Forelimb muscle (tissue), 1 donor: Measurements from ENCODE around the gene CCSER2. TPM values are rescaled to one million over a fixed set of nuclear protein-coding genes. Genes with fewer than 3 reads are reported as not detected.
"Not testable (repeated sequence)": the region's sequence is repeated elsewhere in the genome, so short reads cannot be mapped to it uniquely, and the experiment has no call there.

ENCODE experiments used
- DNase-seq: peaks from one replicate; pipeline ENCODE4 v3.0.0-alpha.2; 2013; ENCODE audit warnings: low read depth
- polyA plus RNA-seq: library from polyadenylated mRNA; unstranded; fragments of 120-200 nt; gene quantifications from one replicate; pipeline ENCODE4 v1.2.1, GENCODE V29; 2013; ENCODE audit not compliant: insufficient read length

Gene CCSER2
- polyA plus RNA-seq, 1 donor, result 57.9 TPM

DNA sequence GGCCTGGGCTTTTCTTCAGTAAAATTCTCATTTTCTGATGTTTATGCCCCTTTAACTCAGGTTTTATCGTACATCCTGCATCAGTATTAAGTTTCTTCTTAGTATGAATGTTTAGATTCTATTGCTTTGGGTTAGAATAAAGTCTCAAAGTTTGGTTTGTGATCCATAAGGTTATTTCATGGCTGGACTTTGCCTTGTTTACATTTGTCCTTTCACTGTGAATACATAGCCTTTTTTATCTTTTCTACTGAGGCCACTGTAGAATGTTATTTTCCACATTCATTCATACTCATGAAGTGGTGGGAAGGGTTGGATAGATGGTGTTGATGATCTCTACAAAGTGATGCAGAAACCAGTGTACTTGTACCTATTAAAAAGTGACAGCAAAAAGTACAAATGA, 59.8 kb downstream of the CCSER2 start:
- no peak for DNase-seq

DNA sequence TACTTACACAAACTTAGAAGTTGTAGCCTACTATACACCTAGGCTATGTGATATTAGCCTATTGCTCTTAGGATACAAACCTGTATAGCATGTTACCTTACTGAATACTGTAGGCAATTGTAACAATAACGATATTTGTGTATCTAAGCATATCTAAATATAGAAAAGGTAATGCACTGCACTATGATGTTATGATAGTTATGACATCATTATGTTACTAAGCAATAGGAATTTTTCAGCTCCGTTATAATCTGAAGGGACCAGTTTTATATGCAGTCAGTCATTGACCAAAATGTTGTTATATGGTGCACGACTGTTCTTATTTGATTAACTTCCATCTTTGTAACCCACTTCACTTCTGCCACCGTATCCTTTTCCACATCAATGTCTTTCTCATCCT, 62.0 kb downstream of the CCSER2 start:
- DNase-seq, result no peak

DNA sequence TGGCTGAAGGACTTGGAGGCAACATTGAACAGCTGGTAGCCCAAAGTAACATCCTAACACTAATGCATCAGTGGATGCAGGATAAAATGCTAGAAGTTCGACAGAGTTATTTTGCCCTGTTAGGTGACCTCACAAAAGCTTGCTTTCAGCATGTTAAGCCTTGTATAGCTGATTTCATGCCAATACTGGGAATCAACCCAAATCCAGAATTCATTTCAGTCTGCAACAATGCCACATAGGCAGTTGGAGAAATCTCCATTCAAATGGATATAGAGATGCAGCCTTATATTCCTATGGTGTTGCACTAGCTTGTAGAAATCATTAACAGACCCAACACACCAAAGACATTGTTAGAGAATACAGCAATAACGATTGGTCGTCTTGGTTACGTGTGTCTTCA, 62.9 kb downstream of the CCSER2 start:
- no peak for DNase-seq

DNA sequence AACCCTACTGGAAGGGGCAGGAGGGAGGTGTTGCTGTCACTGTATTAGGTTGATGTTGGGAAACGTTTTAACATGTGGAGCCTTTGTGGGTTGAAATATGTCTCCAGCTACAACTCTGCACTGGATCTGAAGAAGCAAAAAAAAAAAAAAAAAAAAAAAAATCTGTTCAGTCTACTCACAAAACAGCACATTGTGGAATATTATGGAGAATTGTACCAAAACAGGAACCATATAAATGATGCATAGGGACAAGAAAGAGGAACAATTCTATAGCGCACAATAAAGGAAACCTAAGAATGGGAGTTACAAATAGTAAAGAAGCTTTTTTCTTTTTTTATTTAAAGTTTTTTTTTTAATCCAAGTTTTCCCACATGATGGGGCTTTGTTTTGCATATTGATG, 63.8 kb downstream of the CCSER2 start:
- no peak for DNase-seq

DNA sequence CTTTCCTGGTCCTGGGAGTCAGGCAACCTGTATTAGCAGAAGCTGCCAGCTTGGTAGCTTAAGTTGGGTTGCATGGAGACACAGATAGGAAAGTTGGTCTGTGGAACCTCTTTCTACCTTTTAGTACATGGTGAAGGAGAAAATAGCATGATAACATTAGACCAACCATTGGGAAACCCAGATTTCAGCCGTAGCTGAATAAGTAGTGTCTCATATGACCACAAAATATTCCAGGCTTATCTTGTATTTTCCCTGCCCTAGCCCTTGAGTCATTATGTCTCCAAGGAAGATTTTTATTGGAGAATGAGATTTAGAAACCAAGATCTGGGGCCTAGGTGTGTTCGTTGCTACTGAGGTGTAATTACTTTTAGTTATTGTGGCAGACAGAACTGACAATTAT, 67.2 kb downstream of the CCSER2 start:
- DNase-seq, result no peak

DNA sequence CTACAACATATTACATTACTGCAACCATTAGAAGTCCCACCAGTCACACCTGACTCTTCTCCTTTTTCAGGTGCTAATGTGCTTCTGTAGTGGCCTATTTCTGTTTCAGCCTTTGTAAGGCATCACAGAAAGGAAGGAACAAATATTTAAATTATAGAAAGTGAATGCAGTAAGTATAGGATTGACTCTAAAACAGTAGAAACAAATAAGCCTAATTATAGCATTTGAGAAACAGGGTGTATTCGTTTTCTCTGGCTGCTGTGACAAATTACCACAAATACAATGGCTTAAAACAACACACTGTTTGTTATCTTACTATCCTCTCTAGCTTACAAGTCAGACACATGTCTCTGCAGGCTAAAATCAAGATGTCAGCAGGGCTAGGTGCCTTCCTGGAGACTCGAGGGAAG, 69.4 kb downstream of the CCSER2 start:
- no peak for DNase-seq

- no peak for DNase-seq
These were observed 70.3 kb downstream of the CCSER2 start for GRCh38 chr10:84398696-84399095.

GRCh38 chr10:84401854-84402611, 73.6 kb downstream of the CCSER2 start:
- no peak for DNase-seq

DNA sequence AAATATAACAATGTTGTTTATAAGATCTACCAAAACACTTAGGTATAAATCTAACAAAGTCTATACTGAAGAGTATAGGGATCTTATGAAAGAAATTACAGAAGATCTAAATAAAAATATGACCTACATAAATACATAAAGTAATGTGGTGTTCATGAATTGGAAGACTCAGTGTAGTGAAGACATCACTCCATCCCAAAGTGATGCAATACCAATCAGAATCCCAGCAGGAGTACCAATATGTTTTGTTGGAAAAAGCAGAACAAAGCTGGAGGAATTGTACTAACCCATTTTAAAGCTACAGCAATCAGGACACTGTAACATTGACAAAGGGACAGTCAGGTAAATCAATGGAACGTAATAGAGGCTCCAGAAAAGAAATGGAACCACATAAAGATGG, 76.4 kb downstream of the CCSER2 start:
- no peak for DNase-seq

- no peak for DNase-seq
These were observed 77.3 kb downstream of the CCSER2 start for GRCh38 chr10:84405662-84406061.

GRCh38 chr10:84406561-84406960, 78.2 kb downstream of the CCSER2 start:
- DNase-seq, result no peak

GRCh38 chr10:84407388-84408049, 79.1 kb downstream of the CCSER2 start:
- DNase-seq, result no peak

- no peak for DNase-seq
These were observed 84.1 kb downstream of the CCSER2 start for GRCh38 chr10:84412482-84412881.

GRCh38 chr10:84414110-84414509, 85.7 kb downstream of the CCSER2 start:
- DNase-seq, result not testable (repeated sequence)

GRCh38 chr10:84415539-84416244, 87.3 kb downstream of the CCSER2 start:
- DNase-seq, result no peak

DNA sequence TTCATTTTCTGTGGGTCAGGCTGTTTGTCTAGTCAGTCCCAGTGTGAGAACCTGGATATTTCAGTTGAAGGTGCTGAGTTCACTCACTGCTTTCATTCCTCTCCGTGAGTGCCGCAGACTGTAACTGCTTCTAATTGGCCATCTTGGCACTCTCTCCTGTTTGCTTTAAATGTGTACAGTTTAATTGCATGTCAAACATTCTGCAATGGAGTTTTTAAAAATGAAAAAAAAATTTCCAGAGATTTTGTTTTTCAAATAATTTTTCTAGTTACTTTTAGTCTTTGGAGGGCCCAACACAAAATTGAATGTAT, 87.8 kb downstream of the CCSER2 start:
- DNase-seq, result no peak

DNA sequence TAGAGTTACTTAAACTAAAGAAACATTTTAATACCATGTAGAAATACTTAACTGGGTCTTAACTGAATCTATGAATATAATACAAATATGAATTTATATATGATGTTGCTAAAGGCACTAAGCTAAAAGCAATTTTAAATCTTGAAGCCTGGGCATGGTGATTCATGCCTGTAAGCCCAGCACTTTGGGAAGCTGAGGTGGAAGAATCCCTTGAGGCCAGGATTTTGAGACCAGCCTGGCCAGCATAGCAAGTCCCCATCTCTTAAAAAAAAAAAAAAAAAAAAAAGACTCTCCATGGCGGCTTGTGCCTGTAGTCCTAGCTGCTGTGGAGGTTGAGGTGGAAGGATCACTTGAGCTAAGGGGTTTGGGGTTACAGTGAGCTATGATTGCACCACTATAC, 95.3 kb downstream of the CCSER2 start:
- no peak for DNase-seq

DNA sequence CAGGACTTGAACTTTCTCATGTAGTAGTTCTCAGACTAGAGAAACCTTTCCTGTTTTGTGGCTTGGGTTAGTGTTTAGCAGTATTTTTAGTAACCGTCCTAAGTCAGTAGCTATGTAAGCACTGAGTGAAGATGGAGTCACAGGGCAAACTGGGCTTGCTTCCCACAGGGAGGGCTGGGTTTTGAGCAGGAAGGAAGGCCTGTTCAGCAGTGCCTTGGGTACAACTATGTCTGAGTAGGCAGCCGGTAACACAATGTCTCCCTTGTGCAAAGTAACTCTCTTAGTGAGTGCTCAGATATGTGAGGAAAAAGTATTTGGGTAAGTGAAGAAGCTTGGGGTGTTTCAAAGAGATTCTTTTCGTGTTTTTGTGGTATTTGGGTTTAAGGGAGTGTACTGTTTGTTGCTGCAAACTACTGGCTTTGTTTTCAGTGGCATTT, 96.4 kb downstream of the CCSER2 start:
- DNase-seq, result peak; percentile 39

DNA sequence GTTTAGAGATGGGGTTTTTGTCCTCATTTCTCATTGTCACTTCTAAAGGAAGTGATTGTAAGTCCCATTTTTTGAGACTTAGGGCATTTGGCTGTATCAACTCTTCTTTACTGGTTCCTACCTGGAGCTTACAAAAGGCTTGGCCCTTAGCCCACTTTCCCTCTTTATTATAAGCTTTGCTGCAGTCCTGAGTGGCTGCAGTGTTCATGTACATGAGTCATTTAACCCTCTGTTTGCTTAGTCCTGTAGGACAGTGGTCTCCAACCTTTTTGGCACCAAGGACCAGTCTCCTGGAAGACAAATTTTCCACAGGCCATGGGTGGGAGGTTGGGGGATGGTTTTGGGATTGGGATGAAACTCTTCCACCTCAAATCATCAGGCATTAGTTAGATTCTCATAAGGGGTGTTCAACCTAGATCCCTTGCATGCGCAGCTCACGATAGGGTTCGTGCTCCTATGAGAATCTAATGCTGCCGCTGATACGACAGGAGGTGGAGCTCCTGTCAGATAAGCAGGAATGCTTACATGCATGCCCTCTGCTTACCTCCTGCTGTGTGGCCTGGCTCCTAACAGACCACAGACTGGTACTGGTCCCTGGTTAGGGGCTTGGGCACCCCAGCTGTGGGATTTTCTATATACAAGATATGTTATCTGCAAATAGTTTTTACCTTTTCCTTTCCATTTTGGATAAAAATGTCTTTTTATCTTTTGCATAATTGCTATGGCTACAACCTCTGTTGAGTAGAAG, 99.7 kb downstream of the CCSER2 start:
- DNase-seq, result no peak

- DNase-seq, result no peak
These were observed 100.3 kb downstream of the CCSER2 start for GRCh38 chr10:84428711-84429110.

DNA sequence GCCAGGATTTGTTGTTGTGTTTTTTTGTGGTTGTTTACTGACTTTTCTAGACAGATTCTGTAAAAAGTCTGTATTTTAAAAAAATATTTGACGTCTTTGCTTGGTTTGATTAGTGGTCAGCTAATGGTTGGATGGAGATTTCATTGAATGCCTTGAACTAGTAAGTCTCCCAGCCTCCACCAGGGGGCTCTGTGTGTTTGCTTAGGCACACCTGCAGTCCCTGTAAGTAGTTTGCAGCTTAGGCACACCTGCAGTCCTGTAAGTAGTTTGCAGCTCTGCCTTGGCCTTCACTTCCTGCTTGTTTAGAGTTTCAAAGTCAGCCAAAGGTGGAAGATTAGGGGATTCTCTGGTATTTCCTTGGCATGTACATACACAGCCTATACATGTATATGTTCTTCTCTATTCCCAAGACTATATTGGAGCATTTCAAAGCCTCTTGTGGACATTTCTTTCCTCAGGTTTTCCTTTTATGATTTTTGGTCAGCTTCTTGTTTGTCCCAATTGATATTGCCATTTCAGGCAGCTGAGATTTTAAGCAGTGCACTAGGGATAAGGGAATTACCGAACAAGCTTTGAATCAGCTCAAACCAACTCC, 101.6 kb downstream of the CCSER2 start:
- no peak for DNase-seq

DNA sequence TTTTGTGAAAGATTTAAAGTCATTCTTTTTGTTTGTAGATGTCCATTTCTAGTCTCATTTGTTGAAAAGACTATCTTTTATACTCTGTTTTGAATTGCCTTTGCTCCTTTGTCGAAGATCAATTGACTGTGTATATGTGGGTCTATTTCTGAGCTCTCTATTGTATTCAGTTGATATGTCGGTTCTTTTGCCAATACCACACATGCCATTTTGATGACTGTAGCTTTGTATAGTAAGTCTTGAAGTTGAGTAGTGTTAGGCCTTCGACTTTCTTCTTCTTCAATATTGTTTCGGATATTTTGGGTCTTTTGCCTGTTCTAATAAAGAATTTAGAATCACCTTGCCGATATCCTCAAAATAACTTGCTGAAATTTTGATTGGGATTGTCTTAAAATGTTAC, 104.5 kb downstream of the CCSER2 start:
- no peak for DNase-seq
